K562 (cell line): ENCODE measurements around the gene PCBP3. TPM values are rescaled to one million over a fixed set of nuclear protein-coding genes. Genes with fewer than 3 reads are reported as not detected.

Source experiments
- ATAC-seq: fragments of 200-7000 bp; cut with Tn5 transposase; 3 replicates; pipeline ENCODE4 v1.9.1; 2020; ENCODE audit warnings: moderate library complexity
- BruUV-seq: library from RNA; stranded (reverse); fragments of 400-500 nt; replicated peaks from 2 replicates; lab custom pipeline; 2021; lab: Mats Ljungman, UMichigan
- CTCF ChIA-PET: fragments of 300-600 bp; formaldehyde crosslinking; extraction: SDS; loops from one replicate; lab custom pipeline; 2021; ENCODE audit warnings: low intra/inter-chr PET ratio; lab: Yijun Ruan, JAX
- POLR2A ChIA-PET: fragments of 300-600, 350-650 bp; sonication (Branson Sonifier 250); formaldehyde crosslinking; extraction: SDS; loops from one replicate; lab custom pipeline; 2021; ENCODE audit warnings: antibody characterized with exemption, inconsistent platforms; lab: Yijun Ruan, JAX
- DNase-seq, 4 experiments: peaks; one replicate each; pipeline versions ENCODE4 v3.0.0 to v3.0.0-alpha.2; 2011 to 2018; ENCODE audit warnings: low spot score in 3 of 4, mixed read lengths in 3 of 4; ENCODE audit errors: extremely low read depth in 1 of 4
- FAIRE-seq: peaks from 2 replicates; lab custom pipeline; 2011; peaks lifted over from hg19 to GRCh38; lab: Jason Lieb, UNC
- H2AFZ ChIP-seq: 2 replicates; pipeline ENCODE4 v1.6.0; 2011; ENCODE audit warnings: low read depth, low read length, control low read depth, inconsistent platforms
- H3K27ac ChIP-seq: fragments of 200-600 bp; 3 replicates; pipeline ENCODE4 v1.8.0; 2011; ENCODE audit warnings: low read depth, mild to moderate bottlenecking, control low read depth, inconsistent platforms, low read length, moderate library complexity, mixed read lengths; ENCODE audit errors: extremely low read depth
- H3K27me3 ChIP-seq, 2 experiments: fragments of 300-600 bp in 1 of 2; 2 replicates in 1 of 2; 3 replicates in 1 of 2; pipeline versions ENCODE4 v1.6.0 to v1.8.0; 2011; ENCODE audit warnings: inconsistent platforms in 2 of 2, low read length in 2 of 2, mild to moderate bottlenecking in 1 of 2, mixed read lengths in 1 of 2, moderate library complexity in 1 of 2; ENCODE audit not compliant: control insufficient read depth in 2 of 2, insufficient read depth in 2 of 2
- H3K36me3 ChIP-seq: fragments of 300-600 bp; 3 replicates; pipeline ENCODE4 v1.8.0; 2011; ENCODE audit warnings: mild to moderate bottlenecking, low read length, inconsistent platforms; ENCODE audit not compliant: control insufficient read depth, insufficient read depth
- H3K4me1 ChIP-seq, 2 experiments: fragments of 200-600 bp in 1 of 2; replicated peaks in 1 of 2; 2 replicates in 1 of 2; 3 replicates in 1 of 2; pipeline versions ENCODE4 v1.5.1 to v1.8.0; 2011; ENCODE audit warnings: inconsistent platforms in 2 of 2, low read length in 2 of 2, mild to moderate bottlenecking in 1 of 2, mixed read lengths in 1 of 2, moderate library complexity in 1 of 2; ENCODE audit not compliant: control insufficient read depth in 2 of 2, insufficient read depth in 2 of 2
- H3K4me2 ChIP-seq: 2 replicates; pipeline ENCODE4 v1.6.1; 2011; ENCODE audit warnings: low read length, control low read depth, inconsistent platforms, mixed read lengths; ENCODE audit not compliant: insufficient read depth
- H3K4me3 ChIP-seq: fragments of 200-600 bp; sonication (generic), shearing (Covaris generic); 2 replicates; pipeline ENCODE4 v1.5.1; 2016; ENCODE audit warnings: control low read depth, inconsistent platforms
- H3K79me2 ChIP-seq: fragments of 200-600 bp; 3 replicates; pipeline ENCODE4 v1.8.0; 2011; ENCODE audit warnings: low read length, inconsistent platforms; ENCODE audit not compliant: control insufficient read depth, insufficient read depth
- H3K9ac ChIP-seq, 2 experiments: 2 replicates each; pipeline versions ENCODE4 v1.6.0 to v1.6.1; 2011; ENCODE audit warnings: low read depth in 2 of 2, low read length in 2 of 2, control low read depth in 1 of 2, inconsistent platforms in 1 of 2, mild to moderate bottlenecking in 1 of 2, mixed read lengths in 1 of 2; ENCODE audit not compliant: insufficient read depth in 1 of 2
- H3K9me1 ChIP-seq: one replicate; pipeline ENCODE4 v1.6.0; 2011; ENCODE audit warnings: inconsistent platforms, mild to moderate bottlenecking, low read length, moderate library complexity; ENCODE audit not compliant: control insufficient read depth, insufficient read depth
- H3K9me3 ChIP-seq: replicated peaks from 2 replicates; pipeline ENCODE4 v1.5.1; 2011; ENCODE audit warnings: low read depth, low read length, inconsistent platforms; ENCODE audit not compliant: control insufficient read depth, insufficient read depth
- H4K20me1 ChIP-seq: replicated peaks from 2 replicates; pipeline ENCODE4 v1.6.1; 2011; ENCODE audit warnings: low read length, inconsistent platforms, mixed read lengths; ENCODE audit not compliant: control insufficient read depth, insufficient read depth
- CAMTA2 ChIP-seq: fragments of 250-450 bp; sonication (Bioruptor Pico); conservative IDR thresholded peaks from 2 replicates; pipeline ENCODE4 v1.5.1; 2022
- DNMT1 ChIP-seq: fragments of 450-650 bp; IDR thresholded peaks from 2 replicates; pipeline ENCODE4 v1.6.1; 2016; ENCODE audit warnings: antibody characterized with exemption, mild to moderate bottlenecking
- HLTF ChIP-seq: fragments of 450-650 bp; IDR thresholded peaks from 2 replicates; pipeline ENCODE4 v1.6.1; 2016
- MAFK ChIP-seq: IDR thresholded peaks from 2 replicates; pipeline ENCODE4 v1.6.1; 2011; ENCODE audit warnings: low read length, improper control_type of control experiment
- NRF1 ChIP-seq, 2 experiments: fragments of 450-650 bp; IDR thresholded peaks in 1 of 2; conservative IDR thresholded peaks in 1 of 2; 2 replicates each; pipeline ENCODE4 v1.6.1; 2014; ENCODE audit warnings: mild to moderate bottlenecking in 2 of 2
- WGBS: fragments of 100-300 bp; shearing (Covaris generic); methylation state at CpG from one replicate; pipeline ENCODE4 v1.1.6; 2016; ENCODE audit warnings: low coverage, mixed read lengths; ENCODE audit not compliant: insufficient coverage; ENCODE audit errors: missing lambda C conversion rate; 5-methylcytosine and 5-hydroxymethylcytosine counted together
- in situ Hi-C: fragments of 300-500 bp; cut with MboI; formaldehyde crosslinking; loops from 4 replicates; pipeline ENCODE4 v1.15.0; 2018; ENCODE audit warnings: inconsistent platforms, mixed read lengths
- intact Hi-C: fragments of 100-400 bp; cut with micrococcal nuclease; formaldehyde crosslinking; loops from 2 replicates; pipeline ENCODE4 v1.14.2; 2022
- polyA plus RNA-seq, 8 experiments: library from polyadenylated mRNA; depleted of rRNA in 4 of 8; stranded (reverse) in 5 of 8; unstranded in 3 of 8; fragments of >200 nt; fragmentation: Nextera tagmentation in 2 of 8; fragmentation: Illumina TruSeq in 1 of 8; extraction: Ambion mirVana in 2 of 8; extraction: Trizol in 1 of 8; gene quantifications; 2 replicates each; pipeline versions ENCODE4 v1.2.1 to v1.2.3, GENCODE V29; 2011 to 2014; ENCODE audit warnings: inconsistent platforms in 1 of 8, missing spikeins in 1 of 8
- total RNA-seq, 7 experiments: library from RNA; depleted of rRNA in 6 of 7; stranded (reverse); fragments of >200 nt in 6 of 7; fragmentation: Illumina TruSeq in 2 of 7; extraction: Trizol in 2 of 7; gene quantifications; 2 replicates each; pipeline versions ENCODE4 v1.2.1 to v1.2.3, GENCODE V29; 2011 to 2021; ENCODE audit warnings: low replicate concordance in 1 of 7
- TF ChIP-seq, protein P1 (sequence below): sonication (generic); formaldehyde crosslinking; IDR thresholded peaks from 2 replicates; pipeline ENCODE4 v1.8.0; 2023; ENCODE audit warnings: mild to moderate bottlenecking, missing genetic modification reagents
- TF ChIP-seq, protein P2 (sequence below): fragments of 200-600 bp; sonication (generic); IDR thresholded peaks from one replicate; pipeline ENCODE4 v1.6.1; 2012; ENCODE audit warnings: mild to moderate bottlenecking, low read depth, low read length, inconsistent platforms

The PCBP3 gene
- total and polyA plus RNA-seq, 9 of the 15 experiments (the other 6 are each of a cell fraction or from before 2014, with no cell fraction given), result 0.18 TPM; not detected in 8

DNA sequence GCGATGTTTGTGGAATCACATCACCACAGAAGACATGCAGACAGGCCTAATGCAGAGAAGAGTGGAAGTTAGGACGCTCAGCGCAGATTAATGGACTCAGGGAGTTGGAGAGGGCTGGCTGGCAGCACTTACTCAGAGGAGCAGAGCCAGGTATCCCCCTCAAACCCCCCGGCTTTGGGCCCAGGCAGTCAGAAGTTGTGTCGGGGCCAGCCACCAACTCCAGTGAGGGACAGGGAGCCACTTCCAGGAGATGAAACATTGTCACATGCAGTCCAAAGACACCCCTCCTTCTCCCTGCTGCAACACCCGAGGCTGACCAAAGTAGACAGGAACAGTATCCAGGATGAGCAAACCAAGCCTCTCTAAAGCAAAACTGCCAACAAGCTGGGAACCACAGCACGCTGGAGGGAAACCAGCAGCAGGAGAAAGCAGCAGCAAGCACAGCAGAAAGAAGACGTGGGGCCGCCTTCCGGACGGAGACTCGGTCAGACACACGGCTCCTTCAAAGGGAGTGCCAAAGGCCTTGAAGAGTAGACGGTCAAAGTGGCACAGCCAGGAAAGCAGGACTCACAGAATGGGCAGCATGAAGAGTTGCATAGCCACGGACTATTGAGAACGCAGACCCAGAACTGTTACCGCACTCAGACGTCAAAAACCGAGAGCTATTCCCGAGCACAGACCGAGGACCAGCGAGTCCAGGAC lies 149.3 kb downstream of the PCBP3 start:
- ChIA-PET CTCF (no interaction called here), POLR2A (no interaction called here)
- Histone ChIP-seq H3K4me2 (no peak overlapping the region), H3K9me1 (no peaks in the 10 kb centered on the region), H3K9ac (no peak overlapping the region), H4K20me1 (peaks cover 5% of the 10 kb centered on the region; the same call in 1 of the 2 replicates), H3K4me3 (no peak overlapping the region), H3K27me3 (peaks cover 29 to 61% of the 10 kb centered on the region in 2 experiments; a peak in 4 of 5 replicates), H3K27ac (no peak overlapping the region), H3K36me3 (no peaks in the 10 kb centered on the region), H2AFZ (no peak overlapping the region), H3K9me3 (no peaks in the 10 kb centered on the region), H3K4me1 (no peaks in the 10 kb centered on the region), H3K79me2 (no peaks in the 10 kb centered on the region)
- in situ Hi-C loops, result no loop called here
- FAIRE-seq (no peak), ATAC-seq (no peak), DNase-seq (peak in 1 of 4 experiments; percentile 6)
- intact Hi-C loops, result no loop called here
- WGBS, result 1% methylated on average over 22 of the region's 22 CpGs
- BruUV-seq, result no TSS peak
- TF ChIP-seq HLTF, result no peak
- TF ChIP-seq DNMT1, result no peak
- TF ChIP-seq MAFK, result no peak
- TF ChIP-seq CAMTA2 (CRISPR knock-in tag), result no peak
- no peak for TF ChIP-seq NRF1 (conservative IDR thresholded peaks at IDR 0.05 in 1 of 2, IDR thresholded peaks at IDR 0.05 in 1 of 2)
- TF ChIP-seq, protein P1, sequence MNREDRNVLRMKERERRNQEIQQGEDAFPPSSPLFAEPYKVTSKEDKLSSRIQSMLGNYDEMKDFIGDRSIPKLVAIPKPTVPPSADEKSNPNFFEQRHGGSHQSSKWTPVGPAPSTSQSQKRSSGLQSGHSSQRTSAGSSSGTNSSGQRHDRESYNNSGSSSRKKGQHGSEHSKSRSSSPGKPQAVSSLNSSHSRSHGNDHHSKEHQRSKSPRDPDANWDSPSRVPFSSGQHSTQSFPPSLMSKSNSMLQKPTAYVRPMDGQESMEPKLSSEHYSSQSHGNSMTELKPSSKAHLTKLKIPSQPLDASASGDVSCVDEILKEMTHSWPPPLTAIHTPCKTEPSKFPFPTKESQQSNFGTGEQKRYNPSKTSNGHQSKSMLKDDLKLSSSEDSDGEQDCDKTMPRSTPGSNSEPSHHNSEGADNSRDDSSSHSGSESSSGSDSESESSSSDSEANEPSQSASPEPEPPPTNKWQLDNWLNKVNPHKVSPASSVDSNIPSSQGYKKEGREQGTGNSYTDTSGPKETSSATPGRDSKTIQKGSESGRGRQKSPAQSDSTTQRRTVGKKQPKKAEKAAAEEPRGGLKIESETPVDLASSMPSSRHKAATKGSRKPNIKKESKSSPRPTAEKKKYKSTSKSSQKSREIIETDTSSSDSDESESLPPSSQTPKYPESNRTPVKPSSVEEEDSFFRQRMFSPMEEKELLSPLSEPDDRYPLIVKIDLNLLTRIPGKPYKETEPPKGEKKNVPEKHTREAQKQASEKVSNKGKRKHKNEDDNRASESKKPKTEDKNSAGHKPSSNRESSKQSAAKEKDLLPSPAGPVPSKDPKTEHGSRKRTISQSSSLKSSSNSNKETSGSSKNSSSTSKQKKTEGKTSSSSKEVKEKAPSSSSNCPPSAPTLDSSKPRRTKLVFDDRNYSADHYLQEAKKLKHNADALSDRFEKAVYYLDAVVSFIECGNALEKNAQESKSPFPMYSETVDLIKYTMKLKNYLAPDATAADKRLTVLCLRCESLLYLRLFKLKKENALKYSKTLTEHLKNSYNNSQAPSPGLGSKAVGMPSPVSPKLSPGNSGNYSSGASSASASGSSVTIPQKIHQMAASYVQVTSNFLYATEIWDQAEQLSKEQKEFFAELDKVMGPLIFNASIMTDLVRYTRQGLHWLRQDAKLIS (CRISPR knock-in tag), result no peak
- TF ChIP-seq, protein P2, sequence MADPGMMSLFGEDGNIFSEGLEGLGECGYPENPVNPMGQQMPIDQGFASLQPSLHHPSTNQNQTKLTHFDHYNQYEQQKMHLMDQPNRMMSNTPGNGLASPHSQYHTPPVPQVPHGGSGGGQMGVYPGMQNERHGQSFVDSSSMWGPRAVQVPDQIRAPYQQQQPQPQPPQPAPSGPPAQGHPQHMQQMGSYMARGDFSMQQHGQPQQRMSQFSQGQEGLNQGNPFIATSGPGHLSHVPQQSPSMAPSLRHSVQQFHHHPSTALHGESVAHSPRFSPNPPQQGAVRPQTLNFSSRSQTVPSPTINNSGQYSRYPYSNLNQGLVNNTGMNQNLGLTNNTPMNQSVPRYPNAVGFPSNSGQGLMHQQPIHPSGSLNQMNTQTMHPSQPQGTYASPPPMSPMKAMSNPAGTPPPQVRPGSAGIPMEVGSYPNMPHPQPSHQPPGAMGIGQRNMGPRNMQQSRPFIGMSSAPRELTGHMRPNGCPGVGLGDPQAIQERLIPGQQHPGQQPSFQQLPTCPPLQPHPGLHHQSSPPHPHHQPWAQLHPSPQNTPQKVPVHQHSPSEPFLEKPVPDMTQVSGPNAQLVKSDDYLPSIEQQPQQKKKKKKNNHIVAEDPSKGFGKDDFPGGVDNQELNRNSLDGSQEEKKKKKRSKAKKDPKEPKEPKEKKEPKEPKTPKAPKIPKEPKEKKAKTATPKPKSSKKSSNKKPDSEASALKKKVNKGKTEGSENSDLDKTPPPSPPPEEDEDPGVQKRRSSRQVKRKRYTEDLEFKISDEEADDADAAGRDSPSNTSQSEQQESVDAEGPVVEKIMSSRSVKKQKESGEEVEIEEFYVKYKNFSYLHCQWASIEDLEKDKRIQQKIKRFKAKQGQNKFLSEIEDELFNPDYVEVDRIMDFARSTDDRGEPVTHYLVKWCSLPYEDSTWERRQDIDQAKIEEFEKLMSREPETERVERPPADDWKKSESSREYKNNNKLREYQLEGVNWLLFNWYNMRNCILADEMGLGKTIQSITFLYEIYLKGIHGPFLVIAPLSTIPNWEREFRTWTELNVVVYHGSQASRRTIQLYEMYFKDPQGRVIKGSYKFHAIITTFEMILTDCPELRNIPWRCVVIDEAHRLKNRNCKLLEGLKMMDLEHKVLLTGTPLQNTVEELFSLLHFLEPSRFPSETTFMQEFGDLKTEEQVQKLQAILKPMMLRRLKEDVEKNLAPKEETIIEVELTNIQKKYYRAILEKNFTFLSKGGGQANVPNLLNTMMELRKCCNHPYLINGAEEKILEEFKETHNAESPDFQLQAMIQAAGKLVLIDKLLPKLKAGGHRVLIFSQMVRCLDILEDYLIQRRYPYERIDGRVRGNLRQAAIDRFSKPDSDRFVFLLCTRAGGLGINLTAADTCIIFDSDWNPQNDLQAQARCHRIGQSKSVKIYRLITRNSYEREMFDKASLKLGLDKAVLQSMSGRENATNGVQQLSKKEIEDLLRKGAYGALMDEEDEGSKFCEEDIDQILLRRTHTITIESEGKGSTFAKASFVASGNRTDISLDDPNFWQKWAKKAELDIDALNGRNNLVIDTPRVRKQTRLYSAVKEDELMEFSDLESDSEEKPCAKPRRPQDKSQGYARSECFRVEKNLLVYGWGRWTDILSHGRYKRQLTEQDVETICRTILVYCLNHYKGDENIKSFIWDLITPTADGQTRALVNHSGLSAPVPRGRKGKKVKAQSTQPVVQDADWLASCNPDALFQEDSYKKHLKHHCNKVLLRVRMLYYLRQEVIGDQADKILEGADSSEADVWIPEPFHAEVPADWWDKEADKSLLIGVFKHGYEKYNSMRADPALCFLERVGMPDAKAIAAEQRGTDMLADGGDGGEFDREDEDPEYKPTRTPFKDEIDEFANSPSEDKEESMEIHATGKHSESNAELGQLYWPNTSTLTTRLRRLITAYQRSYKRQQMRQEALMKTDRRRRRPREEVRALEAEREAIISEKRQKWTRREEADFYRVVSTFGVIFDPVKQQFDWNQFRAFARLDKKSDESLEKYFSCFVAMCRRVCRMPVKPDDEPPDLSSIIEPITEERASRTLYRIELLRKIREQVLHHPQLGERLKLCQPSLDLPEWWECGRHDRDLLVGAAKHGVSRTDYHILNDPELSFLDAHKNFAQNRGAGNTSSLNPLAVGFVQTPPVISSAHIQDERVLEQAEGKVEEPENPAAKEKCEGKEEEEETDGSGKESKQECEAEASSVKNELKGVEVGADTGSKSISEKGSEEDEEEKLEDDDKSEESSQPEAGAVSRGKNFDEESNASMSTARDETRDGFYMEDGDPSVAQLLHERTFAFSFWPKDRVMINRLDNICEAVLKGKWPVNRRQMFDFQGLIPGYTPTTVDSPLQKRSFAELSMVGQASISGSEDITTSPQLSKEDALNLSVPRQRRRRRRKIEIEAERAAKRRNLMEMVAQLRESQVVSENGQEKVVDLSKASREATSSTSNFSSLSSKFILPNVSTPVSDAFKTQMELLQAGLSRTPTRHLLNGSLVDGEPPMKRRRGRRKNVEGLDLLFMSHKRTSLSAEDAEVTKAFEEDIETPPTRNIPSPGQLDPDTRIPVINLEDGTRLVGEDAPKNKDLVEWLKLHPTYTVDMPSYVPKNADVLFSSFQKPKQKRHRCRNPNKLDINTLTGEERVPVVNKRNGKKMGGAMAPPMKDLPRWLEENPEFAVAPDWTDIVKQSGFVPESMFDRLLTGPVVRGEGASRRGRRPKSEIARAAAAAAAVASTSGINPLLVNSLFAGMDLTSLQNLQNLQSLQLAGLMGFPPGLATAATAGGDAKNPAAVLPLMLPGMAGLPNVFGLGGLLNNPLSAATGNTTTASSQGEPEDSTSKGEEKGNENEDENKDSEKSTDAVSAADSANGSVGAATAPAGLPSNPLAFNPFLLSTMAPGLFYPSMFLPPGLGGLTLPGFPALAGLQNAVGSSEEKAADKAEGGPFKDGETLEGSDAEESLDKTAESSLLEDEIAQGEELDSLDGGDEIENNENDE, result no peak
